Glutamatergic neuron (in vitro differentiated cells): ENCODE data around the gene NTRK1. TPM values are rescaled to one million over a fixed set of nuclear protein-coding genes. Genes with fewer than 3 reads are reported as not detected.

Experiments used
- DNase-seq: peaks from one replicate; pipeline ENCODE4 v3.0.0; 2022
- H3K27ac Mint-ChIP-seq: one replicate; pipeline ENCODE4 v1.8.0; 2020; ENCODE audit warnings: mild to moderate bottlenecking, mixed read lengths, inconsistent platforms; ENCODE audit not compliant: unreplicated experiment
- H3K27me3 Mint-ChIP-seq: one replicate; pipeline ENCODE4 v1.8.0; 2020; ENCODE audit warnings: mild to moderate bottlenecking, moderate library complexity, mixed read lengths, inconsistent platforms; ENCODE audit not compliant: unreplicated experiment
- H3K36me3 Mint-ChIP-seq: one replicate; pipeline ENCODE4 v1.8.0; 2020; ENCODE audit warnings: mild to moderate bottlenecking, mixed read lengths, inconsistent platforms; ENCODE audit not compliant: unreplicated experiment
- H3K4me1 Mint-ChIP-seq: one replicate; pipeline ENCODE4 v1.8.0; 2020; ENCODE audit warnings: mild to moderate bottlenecking, low read depth, mixed read lengths, inconsistent platforms; ENCODE audit not compliant: unreplicated experiment
- H3K4me3 Mint-ChIP-seq: one replicate; pipeline ENCODE4 v1.8.0; 2020; ENCODE audit warnings: mild to moderate bottlenecking, mixed read lengths, inconsistent platforms; ENCODE audit not compliant: unreplicated experiment
- H3K9me3 Mint-ChIP-seq: one replicate; pipeline ENCODE4 v1.8.0; 2020; ENCODE audit warnings: mild to moderate bottlenecking, moderate library complexity, mixed read lengths, inconsistent platforms; ENCODE audit not compliant: unreplicated experiment
- long read RNA-seq: library from polyadenylated mRNA; unstranded; transcript quantifications from one replicate; pipeline ENCODE4 v2.0.0, GENCODE V29; 2020; ENCODE audit not compliant: unreplicated experiment
- total RNA-seq: library from RNA; stranded (reverse); fragmentation: NEBNext Ultra II Directional; extraction: Animal tissue kit (Norgen Biotek cat#: 25700); gene quantifications from one replicate; pipeline ENCODE4 v1.2.1, GENCODE V29; 2021; ENCODE audit not compliant: unreplicated experiment
- TF ChIP-seq, protein P1 (sequence below): fragments of 200-600 bp; sonication (generic); IDR thresholded peaks from one replicate; pipeline ENCODE4 v1.5.0; 2021; ENCODE audit not compliant: partially characterized antibody, unreplicated experiment

NTRK1 gene
- 296 TPM for total RNA-seq
- long read RNA-seq, transcript NTRK1-202 (16 exons, 2,701 nt) = major isoform, 26 of 77 reads
- long read RNA-seq, partial matches to known transcripts = 16 of 77 reads
- long read RNA-seq, other reads (novel, unspliced or antisense) = 35 of 77 reads

DNA sequence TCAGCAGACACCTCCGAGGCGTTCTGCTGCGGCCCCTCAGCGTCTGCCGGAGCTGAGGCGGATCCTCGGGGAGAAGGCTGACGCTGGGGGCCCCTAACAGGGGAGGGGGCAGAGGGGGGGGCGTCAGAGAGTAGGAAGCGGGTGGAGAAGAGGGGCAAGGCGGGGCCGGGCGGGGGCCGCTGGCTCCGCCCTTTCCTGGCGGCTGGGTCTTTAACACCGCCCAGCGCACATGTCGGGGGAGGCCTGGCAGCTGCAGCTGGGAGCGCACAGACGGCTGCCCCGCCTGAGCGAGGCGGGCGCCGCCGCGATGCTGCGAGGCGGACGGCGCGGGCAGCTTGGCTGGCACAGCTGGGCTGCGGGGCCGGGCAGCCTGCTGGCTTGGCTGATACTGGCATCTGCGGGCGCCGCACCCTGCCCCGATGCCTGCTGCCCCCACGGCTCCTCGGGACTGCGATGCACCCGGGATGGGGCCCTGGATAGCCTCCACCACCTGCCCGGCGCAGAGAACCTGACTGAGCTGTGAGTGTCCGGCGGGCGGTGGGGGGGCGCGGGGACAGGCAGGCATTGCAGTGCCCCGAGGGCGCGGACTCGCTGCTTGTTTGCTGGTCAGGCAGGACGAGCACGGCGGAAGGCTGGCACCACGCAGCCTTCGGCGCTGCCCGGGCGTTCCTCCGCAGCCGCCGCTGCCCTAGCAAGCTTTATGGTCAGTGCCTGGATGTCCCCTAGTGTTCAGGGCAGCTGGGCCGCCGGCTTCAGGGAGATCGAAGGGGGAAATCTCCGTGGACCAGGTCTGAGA lies at the start of gene NTRK1:
Gene NTRK1, plus strand, starts transcription at position 238 of the 796 bp plus-strand sequence. Its CDS starts 70 bp downstream, at position 308.
- TF ChIP-seq, protein P1, sequence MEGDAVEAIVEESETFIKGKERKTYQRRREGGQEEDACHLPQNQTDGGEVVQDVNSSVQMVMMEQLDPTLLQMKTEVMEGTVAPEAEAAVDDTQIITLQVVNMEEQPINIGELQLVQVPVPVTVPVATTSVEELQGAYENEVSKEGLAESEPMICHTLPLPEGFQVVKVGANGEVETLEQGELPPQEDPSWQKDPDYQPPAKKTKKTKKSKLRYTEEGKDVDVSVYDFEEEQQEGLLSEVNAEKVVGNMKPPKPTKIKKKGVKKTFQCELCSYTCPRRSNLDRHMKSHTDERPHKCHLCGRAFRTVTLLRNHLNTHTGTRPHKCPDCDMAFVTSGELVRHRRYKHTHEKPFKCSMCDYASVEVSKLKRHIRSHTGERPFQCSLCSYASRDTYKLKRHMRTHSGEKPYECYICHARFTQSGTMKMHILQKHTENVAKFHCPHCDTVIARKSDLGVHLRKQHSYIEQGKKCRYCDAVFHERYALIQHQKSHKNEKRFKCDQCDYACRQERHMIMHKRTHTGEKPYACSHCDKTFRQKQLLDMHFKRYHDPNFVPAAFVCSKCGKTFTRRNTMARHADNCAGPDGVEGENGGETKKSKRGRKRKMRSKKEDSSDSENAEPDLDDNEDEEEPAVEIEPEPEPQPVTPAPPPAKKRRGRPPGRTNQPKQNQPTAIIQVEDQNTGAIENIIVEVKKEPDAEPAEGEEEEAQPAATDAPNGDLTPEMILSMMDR = no peak
- peak; percentile 84 for DNase-seq
- Mint-ChIP-seq H3K27me3 (peaks cover 16% of the 10 kb centered on the region), H3K4me1 (peaks cover 52% of the 10 kb centered on the region), H3K27ac (peak within 1 kb of the TSS; percentile 94), H3K9me3 (peaks cover 27% of the 10 kb centered on the region), H3K4me3 (peak within 1 kb of the TSS; percentile 97), H3K36me3 (no peaks in the 10 kb centered on the region)

DNA sequence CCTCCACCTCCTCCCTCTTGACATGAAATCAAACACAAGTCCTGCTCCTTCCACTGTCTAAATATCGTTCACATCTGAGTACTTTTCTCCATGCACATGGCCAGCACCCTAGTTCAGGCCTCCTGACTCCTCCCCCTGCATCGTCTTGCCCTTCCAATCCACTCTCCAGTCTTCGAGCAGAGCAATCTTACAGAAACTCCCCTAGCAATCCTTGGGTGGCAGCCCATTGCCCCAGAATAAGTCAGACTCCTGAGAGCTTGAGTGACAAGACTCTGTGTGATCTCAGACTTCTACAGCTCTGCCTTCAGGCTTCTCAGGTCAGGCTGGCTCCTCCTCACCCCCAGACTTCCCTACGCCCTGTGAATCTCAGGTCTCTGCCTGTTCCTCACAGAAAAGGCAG lies 49.5 kb upstream of the NTRK1 start:
- peaks cover 9% of the 10 kb centered on the region for H3K4me1 Mint-ChIP-seq
- no peak for DNase-seq
- H3K4me3 Mint-ChIP-seq = no peak overlapping the region
- H3K27me3 Mint-ChIP-seq = peaks cover 21% of the 10 kb centered on the region
- no peak overlapping the region for H3K27ac Mint-ChIP-seq
- TF ChIP-seq, protein P1 = no peak
- peaks cover 5% of the 10 kb centered on the region for H3K36me3 Mint-ChIP-seq
- peaks cover 14% of the 10 kb centered on the region for H3K9me3 Mint-ChIP-seq

DNA sequence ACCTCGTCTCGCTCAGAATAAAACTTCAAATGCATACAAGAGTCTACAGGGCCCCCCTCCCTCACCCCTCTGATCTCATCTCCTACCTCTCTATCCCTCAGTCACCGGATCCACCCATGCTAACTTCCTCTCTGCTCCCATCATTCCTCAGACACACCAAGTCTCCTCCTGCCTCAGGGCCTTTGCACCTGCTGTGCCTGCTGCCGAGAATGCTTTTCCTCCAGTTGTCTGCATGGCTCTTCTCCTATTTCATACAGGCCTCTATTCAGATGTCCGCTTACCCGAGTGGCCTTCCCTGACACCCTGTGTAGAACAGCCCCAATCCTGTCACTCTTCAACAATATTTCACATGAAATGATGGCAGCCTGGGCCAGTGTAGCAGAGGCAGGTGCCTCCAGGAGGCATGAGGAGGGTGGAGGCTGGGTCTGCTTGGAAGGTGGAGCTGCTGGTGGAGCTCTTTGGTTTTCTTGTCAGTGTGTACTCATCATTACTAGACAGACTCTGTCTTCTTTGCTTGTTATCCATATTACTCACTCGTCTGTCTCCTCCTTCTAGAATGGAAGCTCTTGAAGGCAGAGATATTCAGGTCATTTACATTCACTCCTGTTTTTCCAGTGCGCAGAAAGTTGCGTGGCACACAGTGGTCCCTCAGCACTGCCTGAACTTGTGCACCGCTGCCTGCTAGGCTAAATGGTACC lies 48.2 kb upstream of the NTRK1 start:
- no peak overlapping the region for H3K27ac Mint-ChIP-seq
- DNase-seq = no peak
- peaks cover 14% of the 10 kb centered on the region for H3K9me3 Mint-ChIP-seq
- H3K4me1 Mint-ChIP-seq = peaks cover 12% of the 10 kb centered on the region
- peaks cover 5% of the 10 kb centered on the region for H3K36me3 Mint-ChIP-seq
- H3K27me3 Mint-ChIP-seq = peaks cover 23% of the 10 kb centered on the region
- H3K4me3 Mint-ChIP-seq = no peak overlapping the region
- TF ChIP-seq, protein P1 = no peak

DNA sequence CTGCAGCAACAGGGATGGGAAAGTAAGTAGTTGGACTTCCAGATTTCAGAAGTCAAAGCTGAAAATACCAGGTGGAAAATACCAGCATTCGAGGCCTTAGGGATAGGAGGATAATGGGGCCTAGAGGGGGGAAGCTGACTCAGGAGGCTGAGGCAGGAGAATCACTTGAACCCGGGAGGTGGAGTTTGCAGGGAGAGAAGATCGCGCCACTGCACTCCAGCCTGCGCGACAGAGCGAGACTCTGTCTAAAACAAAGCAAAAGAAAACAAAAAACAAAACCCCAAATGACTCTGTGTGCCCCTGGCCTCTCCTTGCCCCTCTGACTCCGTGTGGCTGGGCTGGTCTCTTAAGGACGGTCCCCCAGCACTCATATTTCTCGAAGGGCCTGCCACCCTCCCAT lies 47.4 kb upstream of the NTRK1 start:
- Mint-ChIP-seq H3K27ac (no peak overlapping the region), H3K36me3 (peaks cover 5% of the 10 kb centered on the region), H3K9me3 (peaks cover 14% of the 10 kb centered on the region), H3K4me1 (peaks cover 12% of the 10 kb centered on the region), H3K4me3 (peak overlapping the region; percentile 64), H3K27me3 (peaks cover 17% of the 10 kb centered on the region)
- no peak for DNase-seq
- TF ChIP-seq, protein P1 = no peak
